Esophagus muscularis mucosa (tissue), 4 donors: ENCODE results near the gene NAV1. TPM values are rescaled to one million over a fixed set of nuclear protein-coding genes. Genes with fewer than 3 reads are reported as not detected.

Experiments used
- DNase-seq: peaks from one replicate; pipeline ENCODE4 v3.0.0-alpha.2; 2017; ENCODE audit errors: extremely low spot score
- H3K27ac ChIP-seq, 4 donors: fragments of 200-600 bp; sonication (generic); replicated peaks in 1 of 4; 1 replicate in 3 of 4; 2 replicates in 1 of 4; pipeline ENCODE4 v1.5.1; 2016 to 2019; ENCODE audit warnings: mild to moderate bottlenecking in 1 of 4
- H3K27me3 ChIP-seq, 4 donors: fragments of 200-600 bp; sonication (generic); one replicate each; pipeline versions ENCODE4 v1.5.1 to v1.6.0; 2016 to 2019
- H3K36me3 ChIP-seq, 4 donors: fragments of 200-600 bp; sonication (generic); one replicate each; pipeline ENCODE4 v1.5.1; 2016 to 2019
- H3K4me1 ChIP-seq, 4 donors: fragments of 200-600 bp; sonication (generic); one replicate each; pipeline ENCODE4 v1.5.1; 2016 to 2019
- H3K4me3 ChIP-seq, 4 donors: fragments of 200-600 bp; sonication (generic); 1 replicate in 2 of 4; 2 replicates in 2 of 4; pipeline ENCODE4 v1.5.1; 2016 to 2019; ENCODE audit warnings: mild to moderate bottlenecking in 4 of 4, moderate library complexity in 1 of 4
- H3K9me3 ChIP-seq, 4 donors: fragments of 200-600 bp; sonication (generic); 1 replicate in 3 of 4; 2 replicates in 1 of 4; pipeline ENCODE4 v1.5.1; 2016 to 2019
- CTCF ChIP-seq, 3 experiments: fragments of 200-600 bp in 2 of 3; fragments of 450-650 bp in 1 of 3; sonication (generic) in 2 of 3; IDR thresholded peaks; one replicate each; pipeline ENCODE4 v1.5.1; 2017 to 2019; ENCODE audit warnings: antibody characterized with exemption in 3 of 3, mild to moderate bottlenecking in 2 of 3, moderate library complexity in 1 of 3
- EP300 ChIP-seq: sonication (generic); formaldehyde crosslinking; IDR thresholded peaks from one replicate; pipeline ENCODE4 v1.6.1; 2017; ENCODE audit warnings: antibody characterized with exemption
- POLR2A ChIP-seq: fragments of 450-650 bp; IDR thresholded peaks from one replicate; pipeline ENCODE4 v1.6.1; 2017; ENCODE audit warnings: antibody characterized with exemption, moderate library complexity, mild to moderate bottlenecking, low read depth
- POLR2AphosphoS5 ChIP-seq, 2 donors: sonication (generic); formaldehyde crosslinking; IDR thresholded peaks; one replicate each; pipeline ENCODE4 v1.6.1; 2017; ENCODE audit warnings: antibody characterized with exemption in 2 of 2
- WGBS: methylation state at CpG from one replicate; pipeline ENCODE4 v1.1.5; 2018; 5-methylcytosine and 5-hydroxymethylcytosine counted together
- intact Hi-C: fragments of 100-400 bp; cut with DNase I; formaldehyde crosslinking; loops from one replicate; pipeline ENCODE4 v1.15.1; 2023
- total RNA-seq, 4 donors: library from RNA; depleted of rRNA; stranded (reverse); fragments of >200 nt; gene quantifications; one replicate each; pipeline versions ENCODE4 v1.1.0 to v1.2.1, GENCODE V29; 2016

NAV1 gene
- total RNA-seq, 4 donors from 2014 or later: 12.9 to 35.5 (median 21.9) TPM

- no peaks in the 10 kb centered on the region for H3K36me3 ChIP-seq
- TF ChIP-seq POLR2A (no peak), POLR2AphosphoS5 (IDR thresholded peaks at IDR 0.05) (no peak), EP300 (no peak), CTCF (IDR thresholded peaks at IDR 0.05) (no peak)
- no peak overlapping the region for H3K27ac ChIP-seq
- intact Hi-C loops: loop anchor here (2.0 kb wide), 1 partner anchor 19 kb away; no protein-coding TSS in a partner anchor
- peaks cover 22 to 36% (median 30%) of the 10 kb centered on the region in 4 donors for H3K4me1 ChIP-seq
- no peaks in the 10 kb centered on the region for H3K9me3 ChIP-seq
- no peak overlapping the region for H3K4me3 ChIP-seq
- no peak for DNase-seq
- 72% methylated on average over 3 of the region's 3 CpGs for WGBS
- H3K27me3 ChIP-seq: no peaks in the 10 kb centered on the region
These were observed 44.7 kb downstream of the NAV1 start for GRCh38 chr1:201583663-201584062.

- DNase-seq: no peak
- Histone ChIP-seq H3K36me3 (no peaks in the 10 kb centered on the region), H3K27me3 (no peaks in the 10 kb centered on the region), H3K4me3 (no peak overlapping the region), H3K4me1 (peaks cover 22 to 36% (median 30%) of the 10 kb centered on the region in 4 donors), H3K9me3 (no peaks in the 10 kb centered on the region), H3K27ac (peak overlapping the region in 2 of 4 donors; percentile 47 to 52)
- no peak for TF ChIP-seq POLR2A
- peak in 1 of 2 donors; percentile 66 for TF ChIP-seq POLR2AphosphoS5 (IDR thresholded peaks at IDR 0.05)
- WGBS: 83% methylated on average over 4 of the region's 6 CpGs
- intact Hi-C loops: loop anchor here (2.0 kb wide), 1 partner anchor 20 kb away; no protein-coding TSS in a partner anchor
These were observed 45.7 kb downstream of the NAV1 start for GRCh38 chr1:201584471-201585092.

GRCh38 chr1:201585093-201585483 is 46.2 kb downstream of the NAV1 start:
- H3K27me3 ChIP-seq: no peaks in the 10 kb centered on the region
- no peaks in the 10 kb centered on the region for H3K9me3 ChIP-seq
- TF ChIP-seq EP300: no peak
- no peak for TF ChIP-seq POLR2A
- TF ChIP-seq CTCF (IDR thresholded peaks at IDR 0.05): no peak
- TF ChIP-seq POLR2AphosphoS5 (IDR thresholded peaks at IDR 0.05): no peak
- H3K4me3 ChIP-seq: no peak overlapping the region
- intact Hi-C loops: loop anchor here (2.0 kb wide), 1 partner anchor 20 kb away; no protein-coding TSS in a partner anchor
- H3K36me3 ChIP-seq: no peaks in the 10 kb centered on the region
- WGBS: 69% methylated on average over 3 of the region's 3 CpGs
- no peak for DNase-seq
- peaks cover 22 to 36% (median 30%) of the 10 kb centered on the region in 4 donors for H3K4me1 ChIP-seq
- peak overlapping the region in 2 of 4 donors; percentile 47 to 52 for H3K27ac ChIP-seq

- Histone ChIP-seq H3K4me1 (peaks cover 22 to 36% (median 30%) of the 10 kb centered on the region in 4 donors), H3K27me3 (no peaks in the 10 kb centered on the region), H3K9me3 (no peaks in the 10 kb centered on the region), H3K27ac (no peak overlapping the region), H3K36me3 (peaks cover 0 to 7% (median 0%) of the 10 kb centered on the region in 4 donors), H3K4me3 (no peak overlapping the region)
- DNase-seq: no peak
- WGBS: 48% methylated on average over 3 of the region's 3 CpGs
- no peak for TF ChIP-seq CTCF (IDR thresholded peaks at IDR 0.05)
- no peak for TF ChIP-seq EP300
- TF ChIP-seq POLR2AphosphoS5 (IDR thresholded peaks at IDR 0.05): no peak
- TF ChIP-seq POLR2A: no peak
- intact Hi-C loops: loop anchor here (2.0 kb wide), 1 partner anchor 21 kb away; no protein-coding TSS in a partner anchor
These were observed 47.0 kb downstream of the NAV1 start for GRCh38 chr1:201585901-201586300.

- TF ChIP-seq CTCF (IDR thresholded peaks at IDR 0.05) (no peak), POLR2A (no peak), POLR2AphosphoS5 (IDR thresholded peaks at IDR 0.05) (no peak), EP300 (no peak)
- Histone ChIP-seq H3K4me3 (no peak overlapping the region), H3K4me1 (peaks cover 22 to 38% (median 30%) of the 10 kb centered on the region in 4 donors), H3K36me3 (peaks cover 0 to 11% (median 4%) of the 10 kb centered on the region in 4 donors), H3K27ac (no peak overlapping the region), H3K27me3 (no peaks in the 10 kb centered on the region), H3K9me3 (no peaks in the 10 kb centered on the region)
- WGBS: 95% methylated on average over 5 of the region's 5 CpGs
- intact Hi-C loops: no loop called here
- no peak for DNase-seq
These were observed 47.9 kb downstream of the NAV1 start for GRCh38 chr1:201586806-201587205.
